HG02885 (cell line): ENCODE data around the gene EFCAB6.

Experiments used
- ATAC-seq: cut with Tn5 transposase; IDR thresholded peaks from one replicate; pipeline ENCODE4 v1.9.1; 2021; ENCODE audit warnings: mild to moderate bottlenecking; ENCODE audit not compliant: unreplicated experiment, poor library complexity

The EFCAB6 gene

GRCh38 chr22:43564859-43565258, 247.2 kb downstream of the EFCAB6 start:
- ATAC-seq, result no peak

- no peak for ATAC-seq
Observed at GRCh38 chr22:43563571-43563970, 248.5 kb downstream of the EFCAB6 start.

GRCh38 chr22:43562843-43563242, 249.3 kb downstream of the EFCAB6 start:
- no peak for ATAC-seq

DNA sequence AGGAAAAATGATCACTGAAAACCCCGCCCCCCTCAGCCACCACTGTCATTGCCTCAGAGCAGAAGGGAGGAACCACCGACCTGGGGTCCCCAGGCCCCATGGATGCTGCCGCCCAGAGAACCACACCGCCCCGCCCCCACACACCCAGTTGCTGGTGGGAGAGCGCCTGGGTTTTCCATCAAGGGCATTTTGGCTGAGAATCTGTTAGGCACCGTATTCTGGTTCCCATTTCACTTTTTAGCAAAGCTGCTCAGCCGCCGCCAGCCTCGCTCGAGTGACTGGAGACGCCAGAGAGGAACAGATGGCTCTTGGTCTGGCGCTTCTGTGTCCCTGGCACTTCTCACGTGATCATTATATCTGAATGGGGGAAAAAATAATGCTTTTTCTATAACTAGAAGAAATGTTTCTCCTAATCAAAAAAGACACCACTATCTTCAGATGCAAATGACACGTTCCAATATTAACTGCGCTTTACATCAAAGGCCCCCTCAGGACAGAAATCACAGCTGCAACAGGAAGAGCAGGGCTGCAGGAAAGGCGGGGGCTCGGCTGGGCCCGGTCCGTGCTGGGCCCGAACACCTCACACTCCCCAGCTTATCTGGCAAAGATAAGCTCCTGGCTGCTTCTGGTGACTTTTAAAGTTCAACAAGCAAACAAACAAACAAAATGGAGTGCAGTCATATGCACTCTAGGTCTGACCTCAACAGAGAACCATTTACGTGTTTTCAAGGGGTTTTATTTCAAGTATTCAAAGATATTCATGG, 250.5 kb downstream of the EFCAB6 start:
- no peak for ATAC-seq

DNA sequence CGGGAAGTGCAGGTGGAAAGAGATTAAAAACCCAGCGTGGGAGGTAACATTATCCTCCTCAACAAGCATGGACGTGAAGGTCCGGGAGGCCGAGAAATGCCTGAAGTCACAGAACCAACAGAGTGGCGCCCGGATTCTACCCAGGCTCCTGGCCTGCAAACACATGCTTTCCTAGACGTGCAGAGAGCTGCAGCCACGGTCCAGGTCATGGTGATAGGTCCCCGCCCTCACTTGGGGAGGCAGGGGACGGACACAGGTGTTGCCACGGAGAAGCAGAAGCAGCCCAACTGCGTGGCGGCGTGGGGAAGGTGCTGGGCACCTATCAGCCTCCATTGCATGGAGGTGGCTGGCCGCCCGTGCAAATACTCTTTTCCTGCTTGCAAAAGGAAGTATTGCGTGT, 251.5 kb downstream of the EFCAB6 start:
- no peak for ATAC-seq

DNA sequence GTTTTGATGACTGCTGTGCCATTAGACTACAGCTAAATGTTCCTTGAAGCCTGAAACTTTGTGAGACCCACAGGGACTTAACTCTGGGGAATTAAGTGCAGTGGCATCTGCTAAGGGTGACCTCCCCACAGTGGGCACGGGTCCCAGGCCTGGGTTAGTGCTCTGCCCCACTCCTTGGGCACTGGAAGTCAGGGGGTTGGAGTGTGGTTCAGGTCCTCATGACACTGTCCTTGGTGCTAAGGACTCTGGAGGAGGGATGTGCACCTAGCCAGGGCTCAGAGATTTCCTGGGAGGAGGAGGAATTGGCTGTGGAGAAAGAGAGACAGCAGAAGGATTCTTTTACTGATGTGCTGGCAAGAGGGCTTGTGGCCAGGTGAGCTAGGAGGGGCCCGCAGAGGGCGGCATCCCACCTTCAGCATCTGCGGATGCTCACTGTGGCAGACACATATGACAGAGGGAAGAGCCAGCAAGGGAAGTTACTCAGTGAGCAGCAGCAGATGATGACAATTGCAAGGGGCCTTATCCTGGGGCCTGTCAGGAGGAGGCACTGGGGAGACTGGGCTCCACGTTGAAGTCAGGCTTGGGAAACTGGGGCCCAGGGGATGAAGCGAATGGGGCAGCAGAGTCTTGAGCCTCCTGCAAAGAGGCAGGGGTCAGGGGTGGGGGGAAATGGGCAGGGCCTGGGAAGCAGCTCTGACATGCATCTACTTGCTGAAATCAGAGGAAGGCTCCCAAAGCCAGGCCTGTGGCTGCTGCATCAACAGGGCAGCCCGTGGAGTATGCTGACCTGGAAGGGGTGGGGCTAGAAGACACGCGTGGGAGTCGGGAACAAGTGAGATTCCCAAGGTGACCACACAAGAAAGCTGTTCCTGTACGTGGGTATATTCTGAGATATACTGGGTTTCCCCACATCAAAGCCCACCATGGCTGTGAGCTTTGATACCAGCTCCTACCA, 256.3 kb downstream of the EFCAB6 start:
- ATAC-seq, result no peak

DNA sequence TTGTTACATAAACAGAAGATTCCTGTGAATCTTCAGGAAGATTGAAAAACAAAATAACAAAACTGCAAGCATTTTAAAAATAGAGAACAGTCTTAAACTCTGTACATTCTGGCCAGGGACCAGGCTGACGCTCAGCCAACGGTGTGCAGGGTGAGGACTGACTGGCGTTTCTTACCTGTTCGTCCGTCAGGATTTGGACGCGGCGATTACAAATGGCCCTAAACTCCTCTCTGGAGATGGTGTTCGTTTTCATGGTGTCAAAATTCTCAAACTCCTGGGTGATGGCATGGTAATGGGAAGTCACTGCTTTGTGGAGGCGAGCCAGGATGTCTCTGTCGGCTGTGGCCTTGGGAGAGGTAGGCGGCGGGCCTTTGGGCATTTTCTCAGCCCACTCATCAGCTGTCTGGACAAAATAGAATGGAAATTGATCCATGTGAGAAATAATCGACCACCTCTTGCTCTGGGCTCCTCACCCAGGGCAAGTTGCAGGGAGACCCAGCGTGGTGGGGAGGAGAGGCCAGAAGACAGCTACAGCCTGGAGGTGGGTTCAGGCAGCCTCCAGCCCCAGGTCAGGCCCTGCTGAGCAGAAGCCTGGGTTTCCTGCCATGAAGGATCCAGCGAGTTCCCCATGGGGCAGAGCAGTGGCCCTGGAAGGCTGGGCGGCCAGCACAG, 257.3 kb downstream of the EFCAB6 start:
- ATAC-seq, result no peak

- no peak for ATAC-seq
Observed at GRCh38 chr22:43554259-43554636, 257.9 kb downstream of the EFCAB6 start.

DNA sequence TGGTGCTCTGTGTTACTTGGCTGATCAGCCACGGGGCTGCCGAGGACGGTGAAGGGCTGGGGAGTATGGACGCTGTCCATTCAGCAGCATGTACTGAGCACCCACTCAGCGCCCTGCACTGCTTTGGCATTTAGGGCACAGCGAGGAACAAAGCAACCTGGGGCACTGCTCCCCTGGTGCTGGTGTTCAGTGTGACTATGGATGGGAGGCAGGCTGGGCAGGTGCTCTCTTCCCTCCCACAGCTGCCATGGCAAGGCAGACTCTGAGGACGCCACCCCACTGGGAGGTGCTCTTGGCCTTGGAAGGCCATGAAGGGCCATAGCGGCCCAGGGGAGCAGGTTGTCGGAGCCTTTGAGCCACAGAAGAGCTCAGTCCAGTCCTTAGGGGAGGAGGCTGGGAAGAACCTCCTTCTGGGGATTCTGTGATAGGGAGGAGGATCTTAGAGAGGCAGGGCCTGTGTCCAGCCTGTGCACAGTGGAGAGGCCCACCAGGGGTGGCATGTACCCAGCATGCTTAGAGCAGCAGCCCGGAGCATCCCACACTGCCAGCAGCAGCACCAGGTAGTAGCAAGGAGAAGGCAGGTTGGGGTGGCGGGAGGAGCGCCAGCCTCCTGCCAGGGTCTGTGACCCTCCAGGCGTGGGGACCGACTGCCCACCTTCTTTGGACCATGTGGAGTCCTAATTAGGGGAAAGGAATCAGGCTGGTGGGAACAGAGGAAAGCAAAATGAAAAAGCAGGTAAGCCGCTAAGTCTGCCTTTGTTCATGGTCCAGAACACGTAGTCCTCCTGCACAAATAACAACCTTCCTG, 258.4 kb downstream of the EFCAB6 start:
- ATAC-seq, result no peak

DNA sequence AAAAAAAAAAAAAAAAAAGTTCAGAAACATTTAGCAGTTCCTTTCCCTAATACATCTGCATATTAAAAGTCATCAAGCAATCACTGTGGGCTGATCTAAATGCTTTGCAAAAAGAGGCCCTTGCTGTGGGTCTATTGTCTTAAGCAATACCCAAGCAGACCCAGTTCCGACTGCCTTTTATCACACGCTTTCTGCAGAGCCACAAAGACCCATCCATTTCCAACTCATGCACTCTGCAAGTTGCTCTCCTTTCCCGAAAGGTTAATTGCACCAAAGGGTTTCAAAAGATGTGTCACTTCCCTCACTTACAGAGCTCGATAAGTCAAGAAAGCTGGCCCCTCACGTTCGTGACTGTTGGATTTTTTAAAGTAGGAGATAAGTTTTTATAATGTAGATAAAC, 261.4 kb downstream of the EFCAB6 start:
- ATAC-seq, result no peak

GRCh38 chr22:43550024-43550620, 262.0 kb downstream of the EFCAB6 start:
- no peak for ATAC-seq

DNA sequence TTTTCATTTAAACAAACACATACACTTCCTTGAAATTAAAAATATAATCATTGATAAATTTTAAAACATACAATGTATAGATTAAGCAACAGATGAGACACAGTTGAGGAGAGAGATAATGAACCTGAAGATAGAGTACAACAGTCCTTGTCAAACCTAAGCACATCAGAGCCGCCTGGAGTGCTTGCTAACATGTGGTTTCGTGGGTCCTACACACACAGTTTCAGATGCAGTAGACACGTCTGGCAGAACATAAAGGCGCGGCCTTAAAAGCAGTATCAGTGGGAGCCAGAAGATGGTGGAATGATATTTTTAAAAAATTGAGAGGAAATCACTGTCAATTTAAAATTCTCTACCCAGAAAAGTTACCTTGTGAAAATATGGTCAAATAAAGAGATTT, 265.9 kb downstream of the EFCAB6 start:
- ATAC-seq, result no peak

GRCh38 chr22:43544289-43544673, 267.8 kb downstream of the EFCAB6 start:
- no peak for ATAC-seq

DNA sequence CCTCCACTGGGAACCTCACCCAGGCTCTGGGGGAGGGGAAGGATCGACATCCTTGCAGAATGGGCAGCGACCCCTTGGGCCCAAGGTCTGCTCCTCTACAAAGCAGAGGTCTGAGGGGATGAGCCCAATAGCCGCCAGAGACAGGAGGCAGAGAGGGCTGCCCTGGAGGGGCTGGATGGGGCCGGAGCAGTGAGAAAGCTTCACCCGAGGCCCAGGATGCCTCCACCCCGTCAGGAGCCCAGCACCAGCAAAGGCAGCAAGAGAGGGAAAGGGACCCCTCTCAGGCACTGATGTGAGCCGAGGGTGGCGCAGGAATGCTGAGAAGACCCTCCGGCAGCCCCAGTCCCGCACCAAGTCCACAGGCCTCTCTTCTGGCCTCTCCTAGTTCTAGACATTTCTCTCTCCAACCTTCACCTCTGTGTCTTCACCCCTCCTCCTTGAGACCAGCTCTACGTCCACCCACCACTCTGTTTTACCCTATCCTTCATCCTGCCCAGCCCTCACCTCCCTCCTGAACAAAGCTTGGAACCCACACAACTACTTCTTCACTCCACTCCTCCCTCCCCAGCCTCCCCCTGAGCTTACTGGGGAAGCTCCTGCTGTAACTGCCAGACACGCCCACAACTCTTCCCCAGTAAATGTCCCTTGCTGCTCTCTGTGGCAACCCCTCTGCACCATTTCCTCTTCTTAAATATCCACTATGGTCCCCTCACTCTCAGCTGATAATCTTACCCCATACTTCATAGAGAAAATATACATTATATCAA, 268.4 kb downstream of the EFCAB6 start:
- no peak for ATAC-seq

- no peak for ATAC-seq
Observed at GRCh38 chr22:43542681-43543521, 269.2 kb downstream of the EFCAB6 start.

DNA sequence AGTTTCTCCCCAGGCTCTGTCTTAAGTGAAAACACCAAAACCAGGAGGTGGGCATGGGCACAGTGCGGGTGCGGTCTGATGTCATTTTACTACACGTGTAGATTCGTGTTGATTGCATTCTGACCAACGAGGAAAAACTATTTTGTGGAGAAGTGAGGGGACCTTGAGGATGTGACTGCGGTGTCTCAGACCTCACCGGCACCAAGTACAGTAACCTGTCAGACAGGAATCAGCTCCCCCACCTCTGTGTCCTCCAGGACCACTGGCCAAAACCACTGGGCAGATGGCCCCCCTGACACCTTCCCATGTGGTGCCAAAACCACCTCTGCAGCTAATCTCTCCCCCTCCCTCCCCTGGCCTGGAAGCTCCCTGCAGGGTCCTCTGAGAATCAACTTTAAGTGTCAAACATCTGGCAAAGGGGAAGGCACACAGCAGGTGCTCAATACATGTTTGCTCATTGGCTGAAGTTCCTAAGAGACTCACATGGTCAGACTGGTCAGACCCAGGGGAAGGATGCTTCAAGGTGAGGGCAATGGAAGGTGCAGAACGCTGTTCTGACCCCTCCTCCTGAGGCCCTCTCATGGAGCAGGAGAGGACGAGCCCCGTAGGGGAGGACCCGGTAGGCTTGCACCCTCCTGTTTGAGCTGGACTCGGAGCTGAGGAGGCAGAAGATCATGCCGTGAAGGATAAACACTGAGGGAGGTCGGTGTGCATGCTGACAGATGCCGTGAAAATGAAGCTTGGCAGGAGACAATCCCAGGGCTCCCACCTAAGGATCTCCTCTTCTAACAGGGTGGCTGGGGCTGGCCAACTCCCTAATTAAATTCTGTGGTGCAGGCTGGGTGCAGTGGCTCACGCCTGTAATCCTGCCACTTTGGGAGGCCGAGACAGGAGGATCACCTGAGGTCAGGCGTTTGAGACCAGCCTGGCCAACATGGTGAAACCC, 270.4 kb downstream of the EFCAB6 start:
- no peak for ATAC-seq

- ATAC-seq, result no peak
Observed at GRCh38 chr22:43541022-43541421, 271.1 kb downstream of the EFCAB6 start.
